ENCODE measurements around the gene TMEM201.

GRCh38 chr1:9542430-9542829 lies 46.3 kb upstream of the TMEM201 start:
- TF ChIP-seq CEBPB (IDR thresholded peaks at IDR 0.05): no peak
- TF ChIP-seq REST (IDR thresholded peaks at IDR 0.05; ENCODE audit: low read depth): no peak

Data from Ishikawa (cell line).